ENCODE measurements around the gene SAMD3.

Gene SAMD3

GRCh38 chr6:130162421-130162820 is 60.3 kb downstream of the SAMD3 start:
- TF ChIP-seq REST (IDR thresholded peaks at IDR 0.05; ENCODE audit: insufficient read depth in 1 of 2, low read depth in 2 of 2, low read length in 2 of 2) (no peak), FOXP2 (optimal IDR thresholded peaks at IDR 0.05; ENCODE audit: borderline replicate concordance, extremely low read depth, extremely low read length, insufficient read depth) (no peak), POLR2AphosphoS5 (IDR thresholded peaks at IDR 0.05; ENCODE audit: low read depth, low read length) (no peak), TAF1 (IDR thresholded peaks at IDR 0.05; ENCODE audit: borderline replicate concordance, insufficient read depth, low read length) (no peak), SIN3A (IDR thresholded peaks at IDR 0.05; ENCODE audit: borderline replicate concordance, insufficient read depth, low read length) (no peak)

GRCh38 chr6:130161683-130162404 is 60.9 kb downstream of the SAMD3 start:
- no peak for TF ChIP-seq FOXP2 (optimal IDR thresholded peaks at IDR 0.05; ENCODE audit: borderline replicate concordance, extremely low read depth, extremely low read length, insufficient read depth)
- no peak for TF ChIP-seq SIN3A (IDR thresholded peaks at IDR 0.05; ENCODE audit: borderline replicate concordance, insufficient read depth, low read length)
- TF ChIP-seq TAF1 (IDR thresholded peaks at IDR 0.05; ENCODE audit: borderline replicate concordance, insufficient read depth, low read length): no peak
- no peak for TF ChIP-seq POLR2AphosphoS5 (IDR thresholded peaks at IDR 0.05; ENCODE audit: low read depth, low read length)
- no peak for TF ChIP-seq REST (IDR thresholded peaks at IDR 0.05; ENCODE audit: insufficient read depth in 1 of 2, low read depth in 2 of 2, low read length in 2 of 2)

- no peak for TF ChIP-seq TAF1 (IDR thresholded peaks at IDR 0.05; ENCODE audit: borderline replicate concordance, insufficient read depth, low read length)
- no peak for TF ChIP-seq REST (IDR thresholded peaks at IDR 0.05; ENCODE audit: insufficient read depth in 1 of 2, low read depth in 2 of 2, low read length in 2 of 2)
- no peak for TF ChIP-seq FOXP2 (optimal IDR thresholded peaks at IDR 0.05; ENCODE audit: borderline replicate concordance, extremely low read depth, extremely low read length, insufficient read depth)
- no peak for TF ChIP-seq SIN3A (IDR thresholded peaks at IDR 0.05; ENCODE audit: borderline replicate concordance, insufficient read depth, low read length)
- TF ChIP-seq POLR2AphosphoS5 (IDR thresholded peaks at IDR 0.05; ENCODE audit: low read depth, low read length): no peak
Observed at GRCh38 chr6:130159956-130160355, 62.8 kb downstream of the SAMD3 start.

GRCh38 chr6:130158548-130158947 is 64.2 kb downstream of the SAMD3 start:
- TF ChIP-seq SIN3A (IDR thresholded peaks at IDR 0.05; ENCODE audit: borderline replicate concordance, insufficient read depth, low read length): no peak
- TF ChIP-seq FOXP2 (optimal IDR thresholded peaks at IDR 0.05; ENCODE audit: borderline replicate concordance, extremely low read depth, extremely low read length, insufficient read depth): no peak
- TF ChIP-seq POLR2AphosphoS5 (IDR thresholded peaks at IDR 0.05; ENCODE audit: low read depth, low read length): no peak
- TF ChIP-seq TAF1 (IDR thresholded peaks at IDR 0.05; ENCODE audit: borderline replicate concordance, insufficient read depth, low read length): no peak
- no peak for TF ChIP-seq REST (IDR thresholded peaks at IDR 0.05; ENCODE audit: insufficient read depth in 1 of 2, low read depth in 2 of 2, low read length in 2 of 2)
